ENCODE measurements around the gene ARHGAP4. TPM values are rescaled to one million over a fixed set of nuclear protein-coding genes. Genes with fewer than 3 reads are reported as not detected.

The ARHGAP4 gene
- total and polyA plus RNA-seq, 10 of the 15 experiments (the other 5 are each of a cell fraction or from before 2014, with no cell fraction given), result 0.71 to 120 (median 44.3) TPM

DNA sequence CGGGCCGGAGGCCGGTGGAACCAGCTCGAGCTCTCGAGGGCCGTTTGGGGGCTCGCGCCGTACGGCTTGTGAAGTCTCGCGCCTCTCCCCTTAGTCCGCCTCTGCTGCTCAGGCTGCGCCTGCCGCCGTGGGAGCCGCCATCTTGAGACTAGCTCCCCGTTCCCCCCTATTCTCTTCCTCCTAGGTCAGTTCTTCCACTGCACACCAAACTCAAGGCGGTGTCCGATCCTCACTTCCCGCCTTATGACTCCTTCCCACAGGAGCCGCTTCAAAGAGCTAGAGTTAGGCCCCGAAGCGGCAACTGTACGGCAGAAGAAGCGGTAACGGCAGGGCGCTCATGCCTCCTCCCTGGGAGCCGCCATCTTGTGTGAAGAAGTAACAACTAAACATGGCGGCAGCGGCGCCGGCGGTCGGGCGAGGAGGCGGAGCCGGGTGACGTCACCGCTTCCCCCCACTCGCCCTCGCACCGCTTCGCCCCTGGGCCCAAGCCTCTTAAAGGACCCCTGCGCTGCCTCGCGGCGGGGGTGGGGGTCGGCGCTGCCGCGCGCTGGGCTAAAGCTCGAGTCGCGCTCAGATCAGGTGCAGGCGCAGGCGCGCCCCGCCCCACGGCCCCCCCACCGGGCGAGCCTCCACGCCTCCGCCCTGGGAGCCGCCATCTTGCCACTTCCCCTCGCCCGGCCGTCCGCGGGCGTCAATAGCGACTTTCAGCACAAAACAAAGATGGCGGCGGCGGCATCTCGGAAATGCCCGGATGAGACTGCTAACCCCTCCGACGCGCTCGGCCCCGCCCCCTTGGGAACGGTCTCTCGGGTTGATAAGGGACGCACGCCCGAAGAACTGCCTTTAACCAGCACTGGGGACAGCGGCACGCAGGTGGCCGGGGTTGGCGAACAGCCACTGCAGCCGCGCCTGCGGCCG lies 45.6 kb upstream of the ARHGAP4 start, which contains the start of gene HCFC1 (continued):
- TF ChIP-seq CREB1 (IDR thresholded peaks at IDR 0.05; ENCODE audit: low read depth) (peak; percentile 72), BHLHE40 (IDR thresholded peaks at IDR 0.05; ENCODE audit: borderline replicate concordance in 1 of 2, low read depth in 2 of 2, low read length in 1 of 2) (peak in 1 of 2 experiments; percentile 77; a peak in 2 of 4 replicates), SUZ12 (IDR thresholded peaks at IDR 0.05; ENCODE audit: unreplicated experiment) (no peak), SMARCA5 (IDR thresholded peaks at IDR 0.05) (peak; percentile 76), CBFB (IDR thresholded peaks at IDR 0.05; ENCODE audit: low read depth) (no peak), RB1 (IDR thresholded peaks at IDR 0.05; ENCODE audit: borderline replicate concordance) (peak; percentile 36; the same call in 1 of the 2 replicates), EGR1 (IDR thresholded peaks at IDR 0.05; ENCODE audit: borderline replicate concordance in 1 of 2, low read depth in 2 of 2, low read length in 2 of 2) (peak in 1 of 2 experiments; percentile 29; a peak in 1 of 3 replicates), ZNF274 (IDR thresholded peaks at IDR 0.05; ENCODE audit: insufficient read depth, insufficient read length) (no peak), JUND (IDR thresholded peaks at IDR 0.05; ENCODE audit: low read depth, low read length) (peak; percentile 83; the same call in 1 of the 2 replicates), ZNF217 (IDR thresholded peaks at IDR 0.05) (no peak), ATF7 (IDR thresholded peaks at IDR 0.05; ENCODE audit: low read depth) (peak; percentile 96), PML (IDR thresholded peaks at IDR 0.05; ENCODE audit: low read length) (no peak), ZZZ3 (IDR thresholded peaks at IDR 0.05; ENCODE audit: control insufficient read depth, insufficient read length, low read depth) (no peak), BMI1 (IDR thresholded peaks at IDR 0.05; ENCODE audit: borderline replicate concordance) (no peak)
- TF ChIP-seq, protein P1, sequence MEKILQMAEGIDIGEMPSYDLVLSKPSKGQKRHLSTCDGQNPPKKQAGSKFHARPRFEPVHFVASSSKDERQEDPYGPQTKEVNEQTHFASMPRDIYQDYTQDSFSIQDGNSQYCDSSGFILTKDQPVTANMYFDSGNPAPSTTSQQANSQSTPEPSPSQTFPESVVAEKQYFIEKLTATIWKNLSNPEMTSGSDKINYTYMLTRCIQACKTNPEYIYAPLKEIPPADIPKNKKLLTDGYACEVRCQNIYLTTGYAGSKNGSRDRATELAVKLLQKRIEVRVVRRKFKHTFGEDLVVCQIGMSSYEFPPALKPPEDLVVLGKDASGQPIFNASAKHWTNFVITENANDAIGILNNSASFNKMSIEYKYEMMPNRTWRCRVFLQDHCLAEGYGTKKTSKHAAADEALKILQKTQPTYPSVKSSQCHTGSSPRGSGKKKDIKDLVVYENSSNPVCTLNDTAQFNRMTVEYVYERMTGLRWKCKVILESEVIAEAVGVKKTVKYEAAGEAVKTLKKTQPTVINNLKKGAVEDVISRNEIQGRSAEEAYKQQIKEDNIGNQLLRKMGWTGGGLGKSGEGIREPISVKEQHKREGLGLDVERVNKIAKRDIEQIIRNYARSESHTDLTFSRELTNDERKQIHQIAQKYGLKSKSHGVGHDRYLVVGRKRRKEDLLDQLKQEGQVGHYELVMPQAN (conservative IDR thresholded peaks at IDR 0.05), result peak; percentile 57; the same call in 1 of the 2 replicates
- TF ChIP-seq, protein P2, sequence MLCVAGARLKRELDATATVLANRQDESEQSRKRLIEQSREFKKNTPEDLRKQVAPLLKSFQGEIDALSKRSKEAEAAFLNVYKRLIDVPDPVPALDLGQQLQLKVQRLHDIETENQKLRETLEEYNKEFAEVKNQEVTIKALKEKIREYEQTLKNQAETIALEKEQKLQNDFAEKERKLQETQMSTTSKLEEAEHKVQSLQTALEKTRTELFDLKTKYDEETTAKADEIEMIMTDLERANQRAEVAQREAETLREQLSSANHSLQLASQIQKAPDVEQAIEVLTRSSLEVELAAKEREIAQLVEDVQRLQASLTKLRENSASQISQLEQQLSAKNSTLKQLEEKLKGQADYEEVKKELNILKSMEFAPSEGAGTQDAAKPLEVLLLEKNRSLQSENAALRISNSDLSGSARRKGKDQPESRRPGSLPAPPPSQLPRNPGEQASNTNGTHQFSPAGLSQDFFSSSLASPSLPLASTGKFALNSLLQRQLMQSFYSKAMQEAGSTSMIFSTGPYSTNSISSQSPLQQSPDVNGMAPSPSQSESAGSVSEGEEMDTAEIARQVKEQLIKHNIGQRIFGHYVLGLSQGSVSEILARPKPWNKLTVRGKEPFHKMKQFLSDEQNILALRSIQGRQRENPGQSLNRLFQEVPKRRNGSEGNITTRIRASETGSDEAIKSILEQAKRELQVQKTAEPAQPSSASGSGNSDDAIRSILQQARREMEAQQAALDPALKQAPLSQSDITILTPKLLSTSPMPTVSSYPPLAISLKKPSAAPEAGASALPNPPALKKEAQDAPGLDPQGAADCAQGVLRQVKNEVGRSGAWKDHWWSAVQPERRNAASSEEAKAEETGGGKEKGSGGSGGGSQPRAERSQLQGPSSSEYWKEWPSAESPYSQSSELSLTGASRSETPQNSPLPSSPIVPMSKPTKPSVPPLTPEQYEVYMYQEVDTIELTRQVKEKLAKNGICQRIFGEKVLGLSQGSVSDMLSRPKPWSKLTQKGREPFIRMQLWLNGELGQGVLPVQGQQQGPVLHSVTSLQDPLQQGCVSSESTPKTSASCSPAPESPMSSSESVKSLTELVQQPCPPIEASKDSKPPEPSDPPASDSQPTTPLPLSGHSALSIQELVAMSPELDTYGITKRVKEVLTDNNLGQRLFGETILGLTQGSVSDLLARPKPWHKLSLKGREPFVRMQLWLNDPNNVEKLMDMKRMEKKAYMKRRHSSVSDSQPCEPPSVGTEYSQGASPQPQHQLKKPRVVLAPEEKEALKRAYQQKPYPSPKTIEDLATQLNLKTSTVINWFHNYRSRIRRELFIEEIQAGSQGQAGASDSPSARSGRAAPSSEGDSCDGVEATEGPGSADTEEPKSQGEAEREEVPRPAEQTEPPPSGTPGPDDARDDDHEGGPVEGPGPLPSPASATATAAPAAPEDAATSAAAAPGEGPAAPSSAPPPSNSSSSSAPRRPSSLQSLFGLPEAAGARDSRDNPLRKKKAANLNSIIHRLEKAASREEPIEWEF (IDR thresholded peaks at IDR 0.05; ENCODE audit: insufficient replicate concordance, low read depth, low read length), result no peak
- TF ChIP-seq, protein P3, sequence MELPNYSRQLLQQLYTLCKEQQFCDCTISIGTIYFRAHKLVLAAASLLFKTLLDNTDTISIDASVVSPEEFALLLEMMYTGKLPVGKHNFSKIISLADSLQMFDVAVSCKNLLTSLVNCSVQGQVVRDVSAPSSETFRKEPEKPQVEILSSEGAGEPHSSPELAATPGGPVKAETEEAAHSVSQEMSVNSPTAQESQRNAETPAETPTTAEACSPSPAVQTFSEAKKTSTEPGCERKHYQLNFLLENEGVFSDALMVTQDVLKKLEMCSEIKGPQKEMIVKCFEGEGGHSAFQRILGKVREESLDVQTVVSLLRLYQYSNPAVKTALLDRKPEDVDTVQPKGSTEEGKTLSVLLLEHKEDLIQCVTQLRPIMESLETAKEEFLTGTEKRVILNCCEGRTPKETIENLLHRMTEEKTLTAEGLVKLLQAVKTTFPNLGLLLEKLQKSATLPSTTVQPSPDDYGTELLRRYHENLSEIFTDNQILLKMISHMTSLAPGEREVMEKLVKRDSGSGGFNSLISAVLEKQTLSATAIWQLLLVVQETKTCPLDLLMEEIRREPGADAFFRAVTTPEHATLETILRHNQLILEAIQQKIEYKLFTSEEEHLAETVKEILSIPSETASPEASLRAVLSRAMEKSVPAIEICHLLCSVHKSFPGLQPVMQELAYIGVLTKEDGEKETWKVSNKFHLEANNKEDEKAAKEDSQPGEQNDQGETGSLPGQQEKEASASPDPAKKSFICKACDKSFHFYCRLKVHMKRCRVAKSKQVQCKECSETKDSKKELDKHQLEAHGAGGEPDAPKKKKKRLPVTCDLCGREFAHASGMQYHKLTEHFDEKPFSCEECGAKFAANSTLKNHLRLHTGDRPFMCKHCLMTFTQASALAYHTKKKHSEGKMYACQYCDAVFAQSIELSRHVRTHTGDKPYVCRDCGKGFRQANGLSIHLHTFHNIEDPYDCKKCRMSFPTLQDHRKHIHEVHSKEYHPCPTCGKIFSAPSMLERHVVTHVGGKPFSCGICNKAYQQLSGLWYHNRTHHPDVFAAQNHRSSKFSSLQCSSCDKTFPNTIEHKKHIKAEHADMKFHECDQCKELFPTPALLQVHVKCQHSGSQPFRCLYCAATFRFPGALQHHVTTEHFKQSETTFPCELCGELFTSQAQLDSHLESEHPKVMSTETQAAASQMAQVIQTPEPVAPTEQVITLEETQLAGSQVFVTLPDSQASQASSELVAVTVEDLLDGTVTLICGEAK (IDR thresholded peaks at IDR 0.05; ENCODE audit: borderline replicate concordance), result no peak

All from GM12878 (cell line).